IPS-NIHi7 (cell line): ENCODE measurements around the gene NOMO2.
A peak's percentile ranks its signal among the peaks of the same experiment; 100 is the strongest.
"Not testable (repeated sequence)": the region's sequence is repeated elsewhere in the genome, so short reads cannot be mapped to it uniquely, and the experiment has no call there.

Source experiments
- DNase-seq: peaks from one replicate; pipeline ENCODE4 v3.0.0; 2012; ENCODE audit warnings: mixed read lengths; ENCODE audit errors: extremely low spot score

NOMO2 gene

GRCh38 chr16:18561727-18562314 lies at the start of gene NOMO2:
TSS of gene NOMO2 (minus strand) at chr16:18562097. CDS start at chr16:18562040, 57 bp downstream.
- DNase-seq = not testable (repeated sequence)

- not testable (repeated sequence) for DNase-seq
Measured at GRCh38 chr16:18610147-18610803, 48.4 kb upstream of the NOMO2 start.

- DNase-seq = not testable (repeated sequence)
Measured at GRCh38 chr16:18608271-18608670, 46.4 kb upstream of the NOMO2 start.

- DNase-seq = not testable (repeated sequence)
Measured at GRCh38 chr16:18603572-18604246, 41.8 kb upstream of the NOMO2 start.

- DNase-seq = not testable (repeated sequence)
Measured at GRCh38 chr16:18598582-18598981, 36.7 kb upstream of the NOMO2 start.

GRCh38 chr16:18597734-18598133 lies 35.8 kb upstream of the NOMO2 start:
- not testable (repeated sequence) for DNase-seq

GRCh38 chr16:18597319-18597718 lies 35.4 kb upstream of the NOMO2 start:
- not testable (repeated sequence) for DNase-seq

GRCh38 chr16:18595796-18596195 lies 33.9 kb upstream of the NOMO2 start:
- not testable (repeated sequence) for DNase-seq

GRCh38 chr16:18594880-18595279 lies 33.0 kb upstream of the NOMO2 start:
- not testable (repeated sequence) for DNase-seq

- DNase-seq = peak; percentile 31
Measured at GRCh38 chr16:18593904-18594303, 32.0 kb upstream of the NOMO2 start.

- DNase-seq = not testable (repeated sequence)
Measured at GRCh38 chr16:18592982-18593381, 31.1 kb upstream of the NOMO2 start.

- DNase-seq = not testable (repeated sequence)
Measured at GRCh38 chr16:18591908-18592307, 30.0 kb upstream of the NOMO2 start.

GRCh38 chr16:18591441-18591840 lies 29.5 kb upstream of the NOMO2 start:
- not testable (repeated sequence) for DNase-seq

- DNase-seq = not testable (repeated sequence)
Measured at GRCh38 chr16:18589806-18590205, 27.9 kb upstream of the NOMO2 start.

GRCh38 chr16:18586560-18587540 lies 25.0 kb upstream of the NOMO2 start:
- not testable (repeated sequence) for DNase-seq

GRCh38 chr16:18585789-18586188 lies 23.9 kb upstream of the NOMO2 start:
- DNase-seq = not testable (repeated sequence)

- no peak for DNase-seq
Measured at GRCh38 chr16:18582902-18583301, 21.0 kb upstream of the NOMO2 start.

- not testable (repeated sequence) for DNase-seq
Measured at GRCh38 chr16:18580396-18580795, 18.5 kb upstream of the NOMO2 start.

GRCh38 chr16:18579261-18579660 lies 17.4 kb upstream of the NOMO2 start:
- not testable (repeated sequence) for DNase-seq

GRCh38 chr16:18577942-18578341 lies 16.0 kb upstream of the NOMO2 start:
- not testable (repeated sequence) for DNase-seq

GRCh38 chr16:18575945-18576344 lies 14.0 kb upstream of the NOMO2 start:
- DNase-seq = not testable (repeated sequence)
